Jurkat, Clone E6-1 (cell line): ENCODE data around the gene DUSP5. TPM values are rescaled to one million over a fixed set of nuclear protein-coding genes. Genes with fewer than 3 reads are reported as not detected.
"Not testable (repeated sequence)": the region's sequence is repeated elsewhere in the genome, so short reads cannot be mapped to it uniquely, and the experiment has no call there.

ENCODE experiments used
- DNase-seq: peaks from one replicate; pipeline ENCODE4 v3.0.0-alpha.2; 2011; ENCODE audit warnings: low read depth, low spot score
- H3K4me3 ChIP-seq: 2 replicates; pipeline ENCODE4 v1.5.1; 2011; ENCODE audit warnings: mild to moderate bottlenecking, low read length, control low read depth, moderate library complexity
- polyA plus RNA-seq: library from polyadenylated mRNA; unstranded; fragments of >200 nt; gene quantifications from one replicate; pipeline ENCODE4 v1.2.1, GENCODE V29; 2012; ENCODE audit warnings: missing spikeins; ENCODE audit not compliant: insufficient read length, insufficient read depth

Gene DUSP5
- polyA plus RNA-seq, result 5.0 TPM

DNA sequence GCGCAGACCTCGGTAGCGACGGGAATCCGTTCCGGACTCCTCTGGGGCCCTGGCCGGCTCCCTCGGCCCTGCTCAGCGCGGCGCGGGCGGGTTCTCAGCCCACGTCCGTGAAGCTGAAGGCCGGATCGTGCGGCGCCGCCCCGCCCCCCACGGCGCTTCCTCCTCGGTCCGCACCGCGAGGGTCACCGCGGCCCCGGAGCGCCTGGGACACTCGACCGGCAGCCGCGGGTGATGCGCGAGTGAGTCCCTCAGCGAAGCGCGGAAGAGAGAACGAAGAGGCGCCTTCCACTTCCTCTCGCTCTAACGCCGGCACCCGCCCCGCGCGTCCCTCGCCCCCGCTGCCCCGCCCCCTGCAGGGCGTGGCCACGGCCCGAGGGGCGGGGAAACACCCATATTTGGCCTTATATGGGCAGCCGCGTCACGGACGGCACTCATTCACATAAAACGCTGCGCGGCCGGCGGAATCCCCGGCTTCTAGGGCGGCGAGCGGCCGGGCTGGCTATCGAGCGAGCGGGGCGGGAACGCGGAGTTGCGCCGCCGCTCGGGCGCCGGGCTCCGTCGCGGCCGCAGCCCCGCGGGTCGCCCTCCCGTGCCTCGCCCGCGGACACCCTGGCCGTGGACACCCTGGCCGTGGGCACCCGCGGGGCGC lies at the start of gene DUSP5:
Gene DUSP5 (plus strand): TSS at position 470 of the 649 bp plus-strand sequence. CDS start 215 bp downstream, outside the sequence.
- H3K4me3 ChIP-seq, result peak within 1 kb of the TSS; percentile 64
- peak; percentile 88 for DNase-seq

DNA sequence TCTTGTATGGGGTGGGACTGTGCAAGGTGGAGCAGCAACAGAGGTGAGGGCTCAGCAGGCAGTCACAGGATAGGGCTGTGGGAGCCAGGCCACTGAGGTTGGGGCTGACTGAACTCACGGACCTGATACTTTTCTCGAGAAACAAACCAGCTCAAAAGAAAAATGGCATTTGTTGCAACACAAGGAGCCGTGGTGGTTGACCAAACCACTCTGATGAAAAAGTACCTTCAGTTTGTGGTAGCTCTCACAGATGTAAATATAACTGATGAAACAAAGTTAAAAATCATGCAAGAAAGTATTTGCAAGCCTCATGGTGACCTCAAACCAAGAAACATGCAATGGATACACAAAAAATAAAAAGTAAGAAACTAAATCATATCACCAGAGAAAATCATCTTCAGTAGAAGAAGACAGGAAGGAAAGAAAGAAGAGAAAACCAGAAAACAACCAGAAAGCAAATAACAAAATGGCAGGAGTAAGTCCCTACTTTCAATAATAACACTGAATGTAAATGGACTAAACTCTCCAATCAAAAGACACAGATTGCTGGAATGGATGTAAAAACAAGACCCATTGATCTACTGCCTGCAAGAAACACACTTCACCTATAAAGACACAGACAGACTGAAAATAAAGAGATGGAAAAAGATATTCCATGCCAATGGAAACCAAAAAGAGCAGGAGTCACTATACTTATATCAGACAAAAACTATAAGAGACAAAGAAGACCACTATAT lies 48.9 kb upstream of the DUSP5 start:
- no peak overlapping the region for H3K4me3 ChIP-seq
- no peak for DNase-seq

- no peak overlapping the region for H3K4me3 ChIP-seq
- DNase-seq, result no peak
These were observed 42.3 kb upstream of the DUSP5 start for GRCh38 chr10:110455446-110455845.

- no peak overlapping the region for H3K4me3 ChIP-seq
- DNase-seq, result no peak
These were observed 41.7 kb upstream of the DUSP5 start for GRCh38 chr10:110456046-110456445.

- H3K4me3 ChIP-seq, result no peak overlapping the region
- DNase-seq, result no peak
These were observed 41.1 kb upstream of the DUSP5 start for GRCh38 chr10:110456523-110457091.

GRCh38 chr10:110457851-110458250 lies 39.9 kb upstream of the DUSP5 start:
- H3K4me3 ChIP-seq, result no peak overlapping the region
- no peak for DNase-seq

- DNase-seq, result no peak
- no peak overlapping the region for H3K4me3 ChIP-seq
These were observed 39.3 kb upstream of the DUSP5 start for GRCh38 chr10:110458266-110458920.

- no peak for DNase-seq
- no peak overlapping the region for H3K4me3 ChIP-seq
These were observed 38.1 kb upstream of the DUSP5 start for GRCh38 chr10:110459600-110459999.

DNA sequence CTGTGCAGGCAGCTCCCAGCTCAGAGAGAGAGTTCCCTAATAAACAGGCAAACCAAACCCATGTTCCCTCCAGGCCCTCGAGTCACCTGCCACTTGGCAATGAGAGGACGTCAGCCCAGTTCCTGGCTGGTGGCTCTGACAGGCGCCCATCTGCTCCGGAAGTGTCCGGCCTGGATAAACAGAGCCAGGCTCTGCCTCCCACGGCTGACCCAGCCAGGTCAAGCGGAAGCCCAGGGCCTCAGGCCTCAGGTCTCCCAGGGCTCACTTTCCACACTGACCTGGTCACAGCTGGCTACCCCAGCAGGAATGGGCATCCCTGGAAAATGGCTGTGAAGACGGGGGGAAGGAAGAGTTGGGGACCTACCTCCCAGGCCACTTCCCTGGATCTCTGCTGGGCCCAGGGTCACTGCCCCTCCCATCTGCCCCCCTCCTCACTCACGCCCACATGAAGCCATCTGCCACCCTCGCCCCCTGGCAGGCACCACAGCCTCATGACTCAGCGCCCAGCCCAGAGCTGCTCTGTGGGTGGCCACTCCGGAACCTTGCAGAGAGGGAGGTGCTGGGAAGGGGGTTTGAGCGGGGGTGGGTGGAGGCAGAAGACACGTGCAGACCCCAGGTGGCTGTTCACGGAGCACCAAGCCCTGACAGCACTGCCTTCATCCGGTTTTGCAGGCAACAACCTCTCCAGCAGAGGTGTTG lies 37.4 kb upstream of the DUSP5 start:
- DNase-seq, result peak; percentile 54
- H3K4me3 ChIP-seq, result no peak overlapping the region

DNA sequence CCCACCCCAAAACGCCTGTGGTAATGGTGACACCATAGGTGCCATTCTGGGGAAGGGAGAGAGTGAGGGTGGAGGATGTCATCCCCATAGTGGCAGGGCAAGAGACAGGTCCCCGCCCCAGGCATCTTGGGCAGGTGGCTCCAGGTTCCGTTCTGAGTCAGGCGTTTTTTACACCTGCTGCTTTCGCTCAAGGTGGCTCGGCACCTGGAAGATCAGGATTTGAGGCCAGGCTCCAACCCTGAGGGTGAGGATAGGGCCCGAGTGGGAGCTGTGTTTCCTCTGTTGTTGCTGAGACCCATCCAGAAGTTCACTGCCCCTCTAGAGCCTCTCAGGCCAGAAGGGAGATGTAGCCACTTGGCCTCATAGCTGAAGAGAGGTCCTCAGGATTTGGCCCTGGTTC lies 36.6 kb upstream of the DUSP5 start:
- DNase-seq, result no peak
- H3K4me3 ChIP-seq, result no peak overlapping the region

DNA sequence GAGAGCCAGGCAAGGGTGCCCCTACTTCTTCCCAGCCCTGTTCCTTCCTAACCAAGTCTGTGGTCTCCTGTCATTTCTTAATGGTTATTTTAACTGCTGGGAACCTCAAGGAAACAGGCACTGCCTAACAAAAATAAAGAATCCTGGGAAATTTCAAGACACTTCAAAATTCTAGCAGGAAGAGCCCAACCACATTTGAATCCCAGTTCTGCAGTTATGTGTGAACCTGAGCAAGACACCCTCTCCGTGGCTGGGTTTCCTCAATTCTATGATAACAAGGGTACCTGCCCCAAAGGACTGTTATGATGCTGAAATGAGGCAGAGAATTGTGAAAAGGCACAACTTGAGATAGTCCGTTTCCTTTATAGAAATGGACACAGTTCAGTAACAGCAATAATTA lies 36.2 kb upstream of the DUSP5 start:
- no peak for DNase-seq
- no peak overlapping the region for H3K4me3 ChIP-seq

DNA sequence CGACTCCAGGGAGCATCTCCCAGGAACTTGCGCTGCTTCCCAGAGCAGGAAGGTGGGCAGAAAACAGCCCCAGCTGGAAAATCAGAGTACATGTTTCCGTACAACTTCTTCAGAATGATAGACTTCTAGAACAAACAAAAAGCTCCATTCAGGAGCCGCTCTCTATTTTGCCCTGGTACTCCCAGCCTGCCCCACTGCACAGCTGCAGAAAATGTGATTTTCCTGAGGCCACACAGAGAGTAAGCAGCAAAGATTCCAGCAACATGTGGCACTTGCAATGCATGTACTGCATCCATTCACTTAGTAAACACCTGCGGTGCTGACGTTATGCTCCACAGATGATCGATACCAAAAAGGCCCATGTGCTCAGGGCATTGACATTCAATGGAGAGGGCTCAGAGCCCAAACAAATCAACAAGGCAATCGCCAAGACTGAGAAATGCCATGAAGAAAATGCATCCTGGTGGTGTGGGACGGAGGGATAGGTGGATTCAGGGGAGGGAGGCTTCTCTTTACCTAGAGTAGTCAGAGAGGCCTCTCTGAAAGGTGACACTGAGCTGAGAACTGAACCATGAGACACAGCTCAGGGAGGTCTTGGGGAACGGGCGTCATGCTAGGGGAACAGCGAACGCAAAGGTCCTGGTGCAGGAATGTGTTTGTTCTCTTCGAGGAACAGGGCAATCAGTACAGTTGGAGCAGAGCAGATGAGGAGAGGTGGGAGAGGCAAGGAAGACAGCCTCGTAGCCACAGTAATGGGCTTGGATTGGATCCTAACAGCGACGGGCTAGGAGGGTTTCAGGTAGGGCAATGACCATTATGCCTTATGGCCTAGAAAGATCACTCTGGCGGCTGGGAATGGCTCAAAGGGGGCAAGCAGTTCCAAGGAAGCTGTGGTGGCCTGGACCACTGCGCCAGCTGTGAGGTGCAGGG lies 35.3 kb upstream of the DUSP5 start:
- no peak for DNase-seq
- no peak overlapping the region for H3K4me3 ChIP-seq

DNA sequence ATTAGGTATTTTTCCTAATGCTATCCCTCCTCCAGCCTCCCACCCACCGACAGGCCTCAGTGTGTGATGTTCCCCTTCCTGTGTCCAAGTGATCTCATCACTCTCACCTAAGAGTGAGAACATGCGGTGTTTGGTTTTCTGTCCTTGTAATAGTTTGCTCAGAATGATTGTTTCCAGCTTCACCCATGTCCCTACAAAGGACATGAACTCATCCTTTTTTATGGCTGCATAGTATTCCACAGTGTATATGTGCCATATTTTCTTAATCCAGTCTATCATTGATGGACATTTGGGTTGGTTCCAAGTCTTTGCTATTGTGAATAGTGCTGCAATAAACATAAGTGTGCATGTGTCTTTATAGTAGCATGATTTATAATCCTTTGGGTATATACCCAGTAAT lies 29.4 kb upstream of the DUSP5 start:
- not testable (repeated sequence) for DNase-seq, H3K4me3 ChIP-seq

- not testable (repeated sequence) for DNase-seq
These were observed 27.2 kb upstream of the DUSP5 start for GRCh38 chr10:110470541-110470940.

GRCh38 chr10:110471566-110472139 lies 26.1 kb upstream of the DUSP5 start:
- no peak overlapping the region for H3K4me3 ChIP-seq
- DNase-seq, result no peak

More at GRCh38 chr10:110470541-110470940, 27.2 kb upstream of the DUSP5 start:
- not testable (repeated sequence) for H3K4me3 ChIP-seq

GRCh38 chr10:110474017-110474416 lies 23.7 kb upstream of the DUSP5 start:
- no peak for DNase-seq

DNA sequence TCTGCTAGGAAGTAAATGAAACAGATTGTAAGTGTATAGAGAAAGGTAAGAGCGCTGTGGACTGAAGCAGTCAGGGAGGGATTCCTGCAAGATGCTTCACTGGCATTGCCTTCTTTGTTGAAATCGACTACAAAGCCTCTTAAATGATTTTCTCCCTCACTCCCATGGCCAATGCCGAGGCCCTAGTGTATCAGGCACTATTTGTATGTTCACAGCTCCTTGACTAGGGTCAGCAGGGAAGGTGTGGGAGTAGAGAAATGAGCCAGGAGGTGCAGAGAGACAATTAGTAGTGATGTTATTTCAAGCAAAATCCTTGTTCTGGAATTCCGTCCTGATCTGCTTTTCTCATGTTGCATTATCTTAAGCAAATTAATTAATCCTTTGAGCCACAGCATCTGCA lies 22.9 kb upstream of the DUSP5 start:
- H3K4me3 ChIP-seq, result no peak overlapping the region
- DNase-seq, result no peak

More at GRCh38 chr10:110474017-110474416, 23.7 kb upstream of the DUSP5 start:
- no peak overlapping the region for H3K4me3 ChIP-seq
